ENCODE measurements around the gene MAP6. TPM values are rescaled to one million over a fixed set of nuclear protein-coding genes. Genes with fewer than 3 reads are reported as not detected.

The MAP6 gene
- total RNA-seq, 1 donor from 2014 or later, result 0.23 TPM

DNA sequence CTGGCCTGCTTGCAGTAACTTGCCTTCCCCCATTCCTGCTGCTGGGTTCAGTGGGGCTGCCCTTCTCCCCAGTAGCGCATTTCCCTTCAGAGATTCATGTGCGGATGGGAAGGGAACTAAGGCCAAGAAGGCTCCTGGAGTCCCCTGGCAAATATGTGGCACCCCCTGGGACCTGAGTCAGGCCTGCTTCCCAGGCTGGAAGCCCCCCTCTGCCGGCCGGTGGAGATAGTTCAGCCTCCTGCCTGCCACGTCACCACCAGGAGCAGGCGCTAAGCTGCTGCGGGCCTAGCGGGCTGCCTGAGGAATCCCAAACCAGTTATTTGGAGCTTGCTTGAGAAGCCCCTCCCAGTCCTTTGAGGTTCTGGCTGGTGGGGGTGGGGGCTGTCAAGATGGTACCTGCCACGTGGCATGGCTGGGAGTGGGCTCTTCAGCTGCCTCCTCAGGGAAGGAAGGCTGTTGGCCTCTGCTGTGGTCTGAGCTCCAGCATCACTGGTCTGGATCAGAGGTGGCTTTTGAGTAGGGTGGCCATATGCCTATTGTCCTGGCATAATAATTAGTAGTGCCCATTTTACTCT, 104.8 kb downstream of the MAP6 start:
- Mint-ChIP-seq H3K4me1 (ENCODE audit: low read depth) (peaks cover 11% of the 10 kb centered on the region), H3K27me3 (ENCODE audit: low read depth) (no peaks in the 10 kb centered on the region)
- intact Hi-C loops (cut with micrococcal nuclease), result no loop called here

DNA sequence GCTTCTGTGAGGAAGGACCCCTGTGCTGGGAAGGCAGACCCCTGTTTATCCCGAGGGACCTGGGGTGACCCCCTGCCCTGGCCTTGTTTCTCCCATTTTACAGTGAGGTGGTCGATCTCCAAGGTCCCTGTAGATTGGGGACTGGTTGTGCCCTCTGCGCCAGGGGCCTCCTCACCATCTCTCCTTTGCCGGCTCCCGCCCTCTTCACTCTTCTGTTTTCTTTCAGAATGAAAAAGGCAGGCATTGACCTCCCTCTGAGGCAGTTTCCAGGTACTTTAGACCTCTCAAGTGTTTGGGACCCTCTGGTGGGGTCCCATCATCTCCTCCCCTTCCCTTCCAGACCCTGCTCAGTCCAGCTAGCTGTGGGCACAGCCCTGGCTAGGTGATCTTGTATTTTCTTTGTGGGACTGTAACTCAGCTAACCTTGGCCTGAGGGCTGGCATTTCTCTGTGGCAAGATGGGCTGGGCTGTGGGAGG, 105.3 kb downstream of the MAP6 start:
- Mint-ChIP-seq H3K4me3 (ENCODE audit: low read depth) (peak overlapping the region; percentile 91), H3K9me3 (no peaks in the 10 kb centered on the region), H3K27me3 (ENCODE audit: low read depth) (no peaks in the 10 kb centered on the region), H3K27ac (peak overlapping the region; percentile 24), H3K36me3 (ENCODE audit: low read depth) (peaks cover 3% of the 10 kb centered on the region), H3K4me1 (ENCODE audit: low read depth) (peaks cover 11% of the 10 kb centered on the region)
- DNase-seq (ENCODE audit: low spot score), result no peak
- intact Hi-C loops (cut with micrococcal nuclease), result no loop called here

More for the DNA sequence above, 104.8 kb downstream of the MAP6 start:
- no peaks in the 10 kb centered on the region for H3K9me3 Mint-ChIP-seq
- peak overlapping the region; percentile 91 for H3K4me3 Mint-ChIP-seq (ENCODE audit: low read depth)
- H3K27ac Mint-ChIP-seq, result peak overlapping the region; percentile 24
- no peak for DNase-seq (ENCODE audit: low spot score)
- H3K36me3 Mint-ChIP-seq (ENCODE audit: low read depth), result peaks cover 8% of the 10 kb centered on the region

DNA sequence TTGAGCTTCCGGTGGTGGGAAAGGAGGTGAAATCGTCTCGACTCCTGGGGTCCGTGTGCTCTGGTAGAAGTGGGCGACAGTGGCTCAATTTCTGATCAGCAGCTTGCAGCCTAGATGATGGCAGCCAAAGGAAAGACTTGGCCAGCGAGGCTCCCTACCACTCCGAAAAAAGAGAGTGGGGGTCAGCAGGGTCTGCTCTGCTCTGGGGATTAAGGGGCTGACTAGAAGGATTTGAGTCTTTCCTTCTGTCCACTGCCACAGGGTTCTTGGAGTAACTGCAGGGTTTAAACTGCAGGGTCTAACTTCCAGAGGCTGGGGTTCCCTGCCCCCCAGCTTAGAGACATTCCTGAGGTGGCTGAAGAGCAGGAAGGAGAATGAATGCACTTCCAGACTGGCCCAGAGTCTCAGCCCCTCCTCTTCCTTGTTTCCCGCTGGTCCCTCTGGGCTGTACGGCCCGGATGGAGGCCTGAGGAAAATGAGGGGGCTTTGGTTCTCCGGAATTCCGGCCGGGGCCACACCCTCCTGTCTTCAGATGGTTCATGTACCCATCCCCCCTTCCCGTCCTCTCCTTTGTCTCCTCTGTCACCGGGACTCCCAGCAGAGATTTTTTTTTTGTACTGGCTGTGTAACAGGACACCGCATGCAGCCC, 105.9 kb downstream of the MAP6 start:
- Mint-ChIP-seq H3K4me3 (ENCODE audit: low read depth) (peak overlapping the region; percentile 91), H3K27ac (peak overlapping the region; percentile 88), H3K27me3 (ENCODE audit: low read depth) (no peaks in the 10 kb centered on the region), H3K4me1 (ENCODE audit: low read depth) (peaks cover 11% of the 10 kb centered on the region), H3K9me3 (no peaks in the 10 kb centered on the region), H3K36me3 (ENCODE audit: low read depth) (no peaks in the 10 kb centered on the region)
- no peak for DNase-seq (ENCODE audit: low spot score)
- intact Hi-C loops (cut with micrococcal nuclease), result no loop called here

DNA sequence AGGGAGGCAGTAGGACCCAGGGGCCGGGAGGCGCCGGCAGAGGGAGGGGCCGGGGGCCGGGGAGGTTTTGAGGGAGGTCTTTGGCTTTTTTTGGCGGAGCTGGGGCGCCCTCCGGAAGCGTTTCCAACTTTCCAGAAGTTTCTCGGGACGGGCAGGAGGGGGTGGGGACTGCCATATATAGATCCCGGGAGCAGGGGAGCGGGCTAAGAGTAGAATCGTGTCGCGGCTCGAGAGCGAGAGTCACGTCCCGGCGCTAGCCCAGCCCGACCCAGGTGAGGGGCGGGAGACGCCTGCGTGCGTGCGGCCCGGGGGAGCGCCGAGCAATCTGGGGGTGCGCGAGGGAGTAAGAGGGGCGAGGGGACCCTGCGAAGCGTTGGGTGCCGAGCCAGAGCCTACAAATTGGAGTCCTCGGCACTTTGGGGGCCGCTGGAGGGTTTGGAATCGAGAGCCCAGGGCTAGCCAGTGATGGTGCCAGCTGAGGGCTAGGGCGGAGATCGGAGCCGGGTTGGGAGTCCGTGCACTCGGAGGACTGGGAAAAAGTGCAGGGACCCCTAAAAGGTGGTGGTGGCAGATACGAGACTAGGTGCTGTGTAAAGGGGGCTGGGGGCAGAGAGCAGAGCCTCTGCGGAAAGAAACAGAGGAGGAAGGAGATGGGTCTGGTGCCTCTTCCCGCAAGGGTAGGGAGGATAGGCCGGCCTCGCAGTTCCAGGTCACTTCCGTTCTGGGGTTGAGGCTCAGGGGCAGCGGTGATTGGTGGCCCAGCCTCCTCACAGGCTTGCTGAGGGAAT, 106.6 kb downstream of the MAP6 start, which contains the start of gene SERPINH1:
Gene SERPINH1, plus strand, starts transcription at position 206 of the 788 bp plus-strand sequence. CDS start 4,097 bp downstream, outside the sequence.
- peak within 1 kb of the TSS; percentile 91 for H3K4me3 Mint-ChIP-seq (ENCODE audit: low read depth)
- peaks cover 11% of the 10 kb centered on the region for H3K4me1 Mint-ChIP-seq (ENCODE audit: low read depth)
- no peaks in the 10 kb centered on the region for H3K9me3 Mint-ChIP-seq
- H3K27ac Mint-ChIP-seq, result peak within 1 kb of the TSS; percentile 88
- no peaks in the 10 kb centered on the region for H3K36me3 Mint-ChIP-seq (ENCODE audit: low read depth)
- H3K27me3 Mint-ChIP-seq (ENCODE audit: low read depth), result no peaks in the 10 kb centered on the region
- intact Hi-C loops (cut with micrococcal nuclease), result no loop called here
- DNase-seq (ENCODE audit: low spot score), result peak; percentile 48

DNA sequence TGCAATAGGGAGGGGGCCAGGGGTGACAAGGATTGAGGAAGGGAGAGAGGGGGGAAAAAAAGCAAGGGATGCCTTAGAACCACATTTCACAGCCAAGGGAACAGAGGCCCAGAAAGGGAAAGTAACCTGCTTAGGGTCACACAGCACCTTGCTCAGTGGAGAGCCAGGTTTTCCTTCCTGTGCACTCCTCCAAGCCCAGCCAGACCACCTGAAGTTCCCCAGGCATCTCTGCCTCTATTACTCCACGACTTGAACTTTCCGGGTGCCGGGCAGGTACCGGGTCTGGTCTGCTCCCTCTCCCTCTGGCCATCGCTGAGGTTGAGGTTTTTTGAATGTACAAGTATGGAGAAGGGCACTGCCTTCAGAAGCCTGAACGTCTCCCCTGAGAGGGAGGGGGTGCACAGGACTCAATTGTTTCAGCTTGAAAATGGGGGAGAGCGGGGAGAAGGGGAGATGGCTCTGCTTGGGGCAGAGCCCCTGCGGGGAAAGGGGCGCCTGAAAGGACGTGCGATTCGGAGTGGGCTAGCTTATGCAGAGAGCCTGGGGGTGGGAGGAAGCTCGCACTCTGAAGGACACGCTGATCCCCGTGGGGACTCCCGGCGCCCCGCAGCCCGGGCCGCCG, 107.3 kb downstream of the MAP6 start:
- intact Hi-C loops (cut with micrococcal nuclease), result no loop called here
- H3K36me3 Mint-ChIP-seq (ENCODE audit: low read depth), result no peaks in the 10 kb centered on the region

DNA sequence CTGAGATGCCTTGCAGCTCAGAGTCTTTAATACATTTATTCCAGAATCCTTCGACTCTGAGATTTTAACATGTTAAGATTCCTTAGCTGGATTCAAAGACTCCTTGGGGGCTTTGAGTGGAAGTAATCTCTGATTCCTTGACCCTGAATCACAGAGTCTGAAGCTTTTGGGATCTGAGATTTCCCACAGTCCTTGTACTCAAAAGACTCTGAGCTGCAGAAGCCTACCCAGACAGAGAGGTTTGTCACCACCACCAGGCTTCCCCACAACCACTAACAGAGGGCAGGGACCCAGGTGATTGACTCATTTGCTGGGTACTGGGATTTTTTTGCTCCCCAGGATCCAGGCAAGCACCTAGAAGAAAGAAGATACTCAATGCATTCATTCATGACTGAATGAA, 108.2 kb downstream of the MAP6 start:
- H3K4me3 Mint-ChIP-seq (ENCODE audit: low read depth), result peak overlapping the region; percentile 91
- no peaks in the 10 kb centered on the region for H3K36me3 Mint-ChIP-seq (ENCODE audit: low read depth)
- H3K27ac Mint-ChIP-seq, result peak overlapping the region; percentile 42
- DNase-seq (ENCODE audit: low spot score), result no peak
- H3K4me1 Mint-ChIP-seq (ENCODE audit: low read depth), result peaks cover 11% of the 10 kb centered on the region
- intact Hi-C loops (cut with micrococcal nuclease), result no loop called here
- H3K9me3 Mint-ChIP-seq, result no peaks in the 10 kb centered on the region
- H3K27me3 Mint-ChIP-seq (ENCODE audit: low read depth), result peaks cover 4% of the 10 kb centered on the region

More for the DNA sequence above, 107.3 kb downstream of the MAP6 start:
- Mint-ChIP-seq H3K9me3 (no peaks in the 10 kb centered on the region), H3K27me3 (ENCODE audit: low read depth) (peaks cover 4% of the 10 kb centered on the region), H3K27ac (peak overlapping the region; percentile 88), H3K4me3 (ENCODE audit: low read depth) (peak overlapping the region; percentile 91), H3K4me1 (ENCODE audit: low read depth) (peaks cover 11% of the 10 kb centered on the region)
- DNase-seq (ENCODE audit: low spot score), result no peak

DNA sequence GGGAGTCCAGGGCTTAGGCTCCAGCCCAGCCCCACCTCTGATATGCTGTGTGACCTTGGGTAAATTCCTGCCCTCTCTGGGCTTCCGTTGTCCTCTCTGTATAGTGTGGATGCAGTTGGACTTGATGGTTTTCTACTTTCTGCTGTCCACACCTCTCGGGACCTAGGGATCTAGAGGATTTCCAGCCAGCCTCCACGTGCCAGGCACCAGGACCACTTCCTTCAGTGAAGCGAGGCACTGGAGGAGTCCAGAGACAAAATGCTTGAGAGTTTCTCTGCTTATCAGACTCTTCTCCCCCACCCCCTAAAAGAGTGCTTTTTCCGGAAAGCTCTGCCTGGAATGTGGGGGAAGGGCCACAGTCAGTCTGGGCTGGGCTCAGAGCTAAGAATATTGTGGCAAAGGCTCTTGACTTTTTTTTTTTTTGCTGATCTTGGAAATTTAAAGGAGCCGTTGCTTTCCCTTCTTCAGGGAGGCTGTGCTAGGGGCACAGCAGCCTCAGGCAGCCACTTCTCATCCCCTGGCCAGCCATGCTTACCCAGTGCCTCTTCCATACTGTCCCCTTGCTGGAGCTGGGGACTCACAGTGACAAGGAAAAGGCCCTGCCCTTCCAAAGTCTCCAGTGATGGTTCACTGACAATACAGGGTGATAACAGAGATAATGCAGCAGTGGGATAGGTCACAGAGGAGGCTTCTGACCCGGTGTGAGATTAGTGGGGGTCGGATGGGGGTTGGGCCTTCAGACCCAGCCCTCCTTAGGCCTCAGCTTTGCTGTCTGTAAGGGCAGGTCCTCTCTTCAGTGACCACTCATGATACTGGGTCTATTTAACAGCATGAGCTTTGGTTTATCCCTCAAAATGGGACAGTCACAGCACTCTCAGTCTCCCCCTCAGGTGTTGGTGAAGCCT, 109.6 kb downstream of the MAP6 start:
- intact Hi-C loops (cut with micrococcal nuclease), result no loop called here
- peaks cover 4% of the 10 kb centered on the region for H3K27me3 Mint-ChIP-seq (ENCODE audit: low read depth)
- peaks cover 11% of the 10 kb centered on the region for H3K4me1 Mint-ChIP-seq (ENCODE audit: low read depth)
- DNase-seq (ENCODE audit: low spot score), result no peak
- no peak overlapping the region for H3K27ac Mint-ChIP-seq
- peak overlapping the region; percentile 26 for H3K4me3 Mint-ChIP-seq (ENCODE audit: low read depth)
- no peaks in the 10 kb centered on the region for H3K36me3 Mint-ChIP-seq (ENCODE audit: low read depth)
- H3K9me3 Mint-ChIP-seq, result no peaks in the 10 kb centered on the region

DNA sequence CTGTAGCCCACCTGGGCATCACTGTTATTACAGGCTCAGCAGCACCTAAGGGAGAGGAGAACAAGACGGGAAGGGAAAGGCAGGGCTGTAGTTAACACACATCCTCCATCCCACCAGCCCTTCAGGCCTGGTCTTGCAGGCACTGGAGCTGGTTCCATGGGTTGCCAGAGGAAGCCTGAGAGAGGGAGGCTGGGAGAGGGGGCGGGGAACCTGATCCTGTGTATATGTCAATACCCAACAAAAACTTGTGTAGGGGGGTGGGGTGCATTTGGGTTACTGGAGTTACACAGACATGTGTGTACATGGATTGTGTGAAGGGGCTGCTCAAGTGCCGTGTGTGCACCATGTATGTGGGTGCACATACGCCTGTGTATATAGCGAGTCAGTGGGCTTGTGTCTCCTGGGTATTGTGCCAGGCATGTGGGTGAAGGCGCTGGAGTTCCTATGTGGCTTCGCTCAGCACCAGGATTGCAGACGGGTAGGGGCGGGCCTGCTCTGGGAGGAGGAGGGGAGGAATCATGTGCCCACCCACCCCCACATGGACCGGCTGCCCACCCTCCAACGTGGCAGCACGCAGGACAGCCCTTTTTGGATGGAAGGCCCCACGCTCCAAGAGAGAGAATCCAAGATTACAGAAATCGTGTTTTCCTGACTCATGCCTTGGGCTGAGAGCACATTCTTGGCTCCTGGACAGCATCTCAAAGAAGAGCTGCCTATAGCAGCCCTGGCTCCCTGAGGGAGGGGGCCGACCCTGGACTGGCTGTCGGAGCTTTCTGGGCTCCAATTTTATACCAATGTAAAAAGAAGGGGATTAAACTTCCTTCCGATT, 111.0 kb downstream of the MAP6 start:
- intact Hi-C loops (cut with micrococcal nuclease), result no loop called here
- Mint-ChIP-seq H3K4me3 (ENCODE audit: low read depth) (no peak overlapping the region), H3K27ac (no peak overlapping the region), H3K27me3 (ENCODE audit: low read depth) (peaks cover 4% of the 10 kb centered on the region), H3K36me3 (ENCODE audit: low read depth) (no peaks in the 10 kb centered on the region), H3K4me1 (ENCODE audit: low read depth) (peaks cover 6% of the 10 kb centered on the region), H3K9me3 (no peaks in the 10 kb centered on the region)
- no peak for DNase-seq (ENCODE audit: low spot score)

DNA sequence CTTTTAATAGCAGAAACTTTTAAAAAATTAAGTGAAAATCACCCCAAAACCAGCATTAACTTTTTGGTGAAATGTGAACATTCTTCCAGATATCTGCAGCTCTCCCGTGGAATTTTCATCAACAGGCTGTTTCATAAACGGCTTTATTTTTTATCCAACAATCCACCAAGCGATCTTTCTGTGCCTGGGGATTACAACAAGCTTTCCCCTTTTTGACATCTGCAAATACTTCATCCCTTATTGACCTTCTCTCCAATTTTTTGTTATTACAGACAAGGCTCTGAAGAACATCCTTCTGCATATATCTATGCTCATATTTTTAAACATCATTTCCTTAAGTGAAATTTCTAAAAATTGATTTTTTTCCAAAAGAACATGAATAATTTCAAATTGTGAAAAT, 112.6 kb downstream of the MAP6 start:
- Mint-ChIP-seq H3K4me3 (ENCODE audit: low read depth) (no peak overlapping the region), H3K27ac (no peak overlapping the region), H3K9me3 (no peaks in the 10 kb centered on the region), H3K27me3 (ENCODE audit: low read depth) (peaks cover 4% of the 10 kb centered on the region), H3K4me1 (ENCODE audit: low read depth) (peaks cover 2% of the 10 kb centered on the region), H3K36me3 (ENCODE audit: low read depth) (no peaks in the 10 kb centered on the region)
- DNase-seq (ENCODE audit: low spot score), result no peak
- intact Hi-C loops (cut with micrococcal nuclease), result no loop called here

DNA sequence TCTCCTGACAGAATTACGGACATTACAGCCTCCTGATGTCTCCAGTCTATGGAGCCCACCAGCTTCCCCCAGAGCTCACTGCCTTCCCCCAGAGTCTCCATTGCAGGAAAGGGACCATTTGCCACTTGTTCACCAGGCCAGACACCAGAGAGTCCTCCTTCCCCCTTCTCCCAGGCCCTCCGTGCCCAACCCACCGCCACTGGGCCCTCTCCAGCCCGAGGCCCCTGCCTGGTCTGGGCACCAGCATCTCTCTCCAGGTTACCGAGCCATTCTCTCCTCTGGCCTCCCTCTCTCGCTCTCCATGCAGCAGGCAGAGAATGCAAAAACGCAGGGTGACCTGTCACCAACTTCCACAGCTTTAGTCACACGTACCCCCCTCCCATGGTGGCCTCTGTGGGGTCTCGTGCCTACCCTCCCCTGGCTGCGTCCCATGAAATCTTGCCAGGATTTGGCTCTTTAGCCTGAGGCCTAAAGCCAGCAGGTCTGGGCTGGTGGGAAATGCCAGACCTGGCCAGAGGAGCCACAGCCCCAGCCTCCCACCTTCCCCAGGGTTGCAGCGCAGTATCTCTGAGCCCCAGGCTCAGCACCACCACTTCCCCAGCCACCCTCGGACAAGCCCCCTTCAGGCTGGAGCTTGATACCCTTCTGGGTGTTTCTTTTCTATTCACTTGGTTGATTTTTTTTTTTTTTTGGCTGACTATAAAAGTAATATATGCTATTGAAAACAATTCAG, 113.6 kb downstream of the MAP6 start:
- H3K27ac Mint-ChIP-seq, result no peak overlapping the region
- H3K27me3 Mint-ChIP-seq (ENCODE audit: low read depth), result peaks cover 4% of the 10 kb centered on the region
- no peaks in the 10 kb centered on the region for H3K4me1 Mint-ChIP-seq (ENCODE audit: low read depth)
- H3K36me3 Mint-ChIP-seq (ENCODE audit: low read depth), result no peaks in the 10 kb centered on the region
- no peak for DNase-seq (ENCODE audit: low spot score)
- H3K4me3 Mint-ChIP-seq (ENCODE audit: low read depth), result no peak overlapping the region
- intact Hi-C loops (cut with micrococcal nuclease), result no loop called here
- H3K9me3 Mint-ChIP-seq, result no peaks in the 10 kb centered on the region
